ENCODE results near the gene CERK.

CERK gene

GRCh38 chr22:46749682-46750529 is 11.9 kb upstream of the CERK start:
- DNase-seq (ENCODE audit: insufficient read length, low spot score) = no peak
- no peak for FAIRE-seq

- FAIRE-seq (no peak), DNase-seq (ENCODE audit: insufficient read length, low spot score) (no peak)
These were observed 11.0 kb upstream of the CERK start for GRCh38 chr22:46748908-46749675.

GRCh38 chr22:46748206-46748907 is 10.3 kb upstream of the CERK start:
- no peak for FAIRE-seq
- DNase-seq (ENCODE audit: insufficient read length, low spot score) = no peak

GRCh38 chr22:46747646-46748045 is 9.6 kb upstream of the CERK start:
- DNase-seq (ENCODE audit: insufficient read length, low spot score) (no peak), FAIRE-seq (no peak)

GRCh38 chr22:46746620-46747019 is 8.6 kb upstream of the CERK start:
- no peak for DNase-seq (ENCODE audit: insufficient read length, low spot score)
- no peak for FAIRE-seq

- DNase-seq (ENCODE audit: insufficient read length, low spot score) (no peak), FAIRE-seq (no peak)
These were observed 8.1 kb upstream of the CERK start for GRCh38 chr22:46746192-46746591.

GRCh38 chr22:46744581-46744980 is 6.5 kb upstream of the CERK start:
- no peak for DNase-seq (ENCODE audit: insufficient read length, low spot score)
- FAIRE-seq = no peak

- FAIRE-seq = no peak
- no peak for DNase-seq (ENCODE audit: insufficient read length, low spot score)
These were observed 4.6 kb upstream of the CERK start for GRCh38 chr22:46742576-46743221.

- FAIRE-seq = no peak
- no peak for DNase-seq (ENCODE audit: insufficient read length, low spot score)
These were observed 4.0 kb upstream of the CERK start for GRCh38 chr22:46741974-46742519.

GRCh38 chr22:46740910-46741780 is 3.1 kb upstream of the CERK start:
- FAIRE-seq (no peak), DNase-seq (ENCODE audit: insufficient read length, low spot score) (no peak)

GRCh38 chr22:46739094-46739870 is 1.2 kb upstream of the CERK start:
- FAIRE-seq (no peak), DNase-seq (ENCODE audit: insufficient read length, low spot score) (no peak)

GRCh38 chr22:46738647-46739093 is 618 bp upstream of the CERK start:
- DNase-seq (ENCODE audit: insufficient read length, low spot score) = no peak
- peak; percentile 75 for FAIRE-seq

- peak; percentile 60 for DNase-seq (ENCODE audit: insufficient read length, low spot score)
- peak; percentile 95 for FAIRE-seq
These were observed 712 bp downstream of the CERK start for GRCh38 chr22:46737105-46737975.

- FAIRE-seq (no peak), DNase-seq (ENCODE audit: insufficient read length, low spot score) (no peak)
These were observed 1.3 kb downstream of the CERK start for GRCh38 chr22:46736705-46737104.

- FAIRE-seq = no peak
- no peak for DNase-seq (ENCODE audit: insufficient read length, low spot score)
These were observed 2.1 kb downstream of the CERK start for GRCh38 chr22:46735747-46736608.

- DNase-seq (ENCODE audit: insufficient read length, low spot score) = peak; percentile 64
- peak; percentile 96 for FAIRE-seq
These were observed 3.1 kb downstream of the CERK start for GRCh38 chr22:46734830-46735453.
